Uterus (tissue), 4 donors: ENCODE measurements around the gene PPP1R14D. TPM values are rescaled to one million over a fixed set of nuclear protein-coding genes. Genes with fewer than 3 reads are reported as not detected.

ENCODE experiments used
- DNase-seq, 2 donors: peaks; one replicate each; pipeline ENCODE4 v3.0.0-alpha.2; 2019 to 2020
- H3K27ac ChIP-seq, 2 donors: fragments of 200-600 bp; sonication (generic); 1 replicate in 1 of 2; 2 replicates in 1 of 2; pipeline ENCODE4 v1.5.1; 2016 to 2018
- H3K27me3 ChIP-seq, 2 donors: fragments of 200-600 bp; sonication (generic); one replicate each; pipeline ENCODE4 v1.5.1; 2018 to 2019; ENCODE audit warnings: control low read depth in 1 of 2
- H3K36me3 ChIP-seq, 2 donors: fragments of 200-600 bp; sonication (generic); one replicate each; pipeline ENCODE4 v1.5.1; 2019; ENCODE audit warnings: control low read depth in 1 of 2
- H3K4me1 ChIP-seq, 2 donors: fragments of 200-600 bp; sonication (generic); one replicate each; pipeline ENCODE4 v1.5.1; 2018 to 2019; ENCODE audit warnings: control low read depth in 1 of 2
- H3K4me3 ChIP-seq, 2 donors: fragments of 200-600 bp; sonication (generic); 1 replicate in 1 of 2; 2 replicates in 1 of 2; pipeline ENCODE4 v1.5.1; 2018 to 2019; ENCODE audit warnings: mild to moderate bottlenecking in 1 of 2
- H3K9me3 ChIP-seq, 2 donors: fragments of 200-600 bp; sonication (generic); one replicate each; pipeline ENCODE4 v1.5.1; 2019; ENCODE audit warnings: control low read depth in 1 of 2
- CTCF ChIP-seq, 4 experiments: fragments of 200-600 bp in 2 of 4; fragments of 450-650 bp in 2 of 4; sonication (generic) in 2 of 4; IDR thresholded peaks; one replicate each; pipeline ENCODE4 v1.5.1; 2016 to 2019; ENCODE audit warnings: antibody characterized with exemption in 4 of 4, mild to moderate bottlenecking in 2 of 4, moderate library complexity in 1 of 4
- POLR2A ChIP-seq, 2 donors: fragments of 450-650 bp; IDR thresholded peaks; one replicate each; pipeline ENCODE4 v1.6.1; 2016; ENCODE audit warnings: antibody characterized with exemption in 2 of 2, mild to moderate bottlenecking in 1 of 2, moderate library complexity in 1 of 2
- intact Hi-C: fragments of 100-400 bp; cut with DNase I; formaldehyde crosslinking; loops from one replicate; pipeline ENCODE4 v1.15.1; 2023; ENCODE audit warnings: low total_unique reads
- total RNA-seq, 4 donors: library from RNA; depleted of rRNA in 3 of 4; stranded (reverse); fragments of >200 nt in 3 of 4; gene quantifications; one replicate each; pipeline versions ENCODE4 v1.1.0 to v1.2.4, GENCODE V29; 2014 to 2023
- donor health status: DM: yes; HTN: yes; CAD: no.

The PPP1R14D gene
- total RNA-seq, 4 donors from 2014 or later: not detected

- H3K36me3 ChIP-seq: no peaks in the 10 kb centered on the region
- DNase-seq: no peak
- H3K9me3 ChIP-seq: no peaks in the 10 kb centered on the region
Observed at GRCh38 chr15:40836020-40836419, 7.5 kb upstream of the PPP1R14D start.

GRCh38 chr15:40832903-40833302, 4.4 kb upstream of the PPP1R14D start:
- no peak overlapping the region for H3K4me3 ChIP-seq
- DNase-seq: no peak
- H3K27me3 ChIP-seq: no peaks in the 10 kb centered on the region
- no peaks in the 10 kb centered on the region for H3K9me3 ChIP-seq
- intact Hi-C loops: no loop called here
- no peak overlapping the region for H3K27ac ChIP-seq
- H3K36me3 ChIP-seq: no peaks in the 10 kb centered on the region
- H3K4me1 ChIP-seq: no peaks in the 10 kb centered on the region
- TF ChIP-seq CTCF (IDR thresholded peaks at IDR 0.05): no peak
- no peak for TF ChIP-seq POLR2A (IDR thresholded peaks at IDR 0.05)

More at GRCh38 chr15:40836020-40836419, 7.5 kb upstream of the PPP1R14D start:
- intact Hi-C loops: no loop called here
- Histone ChIP-seq H3K4me3 (no peak overlapping the region), H3K27me3 (no peaks in the 10 kb centered on the region), H3K27ac (no peak overlapping the region), H3K4me1 (no peaks in the 10 kb centered on the region)
- no peak for TF ChIP-seq CTCF (IDR thresholded peaks at IDR 0.05)
- TF ChIP-seq POLR2A (IDR thresholded peaks at IDR 0.05): no peak

- Histone ChIP-seq H3K4me1 (no peaks in the 10 kb centered on the region), H3K9me3 (no peaks in the 10 kb centered on the region), H3K27me3 (no peaks in the 10 kb centered on the region), H3K4me3 (no peak overlapping the region), H3K27ac (no peak overlapping the region), H3K36me3 (no peaks in the 10 kb centered on the region)
- DNase-seq: no peak
- intact Hi-C loops: no loop called here
- TF ChIP-seq CTCF (IDR thresholded peaks at IDR 0.05) (no peak), POLR2A (IDR thresholded peaks at IDR 0.05) (no peak)
Observed at GRCh38 chr15:40831861-40832260, 3.4 kb upstream of the PPP1R14D start.

- TF ChIP-seq CTCF (IDR thresholded peaks at IDR 0.05) (no peak), POLR2A (IDR thresholded peaks at IDR 0.05) (no peak)
- Histone ChIP-seq H3K4me3 (no peak overlapping the region), H3K27me3 (no peaks in the 10 kb centered on the region), H3K27ac (no peak overlapping the region), H3K9me3 (no peaks in the 10 kb centered on the region), H3K4me1 (no peaks in the 10 kb centered on the region), H3K36me3 (no peaks in the 10 kb centered on the region)
- no peak for DNase-seq
- intact Hi-C loops: no loop called here
Observed at GRCh38 chr15:40830884-40831283, 2.4 kb upstream of the PPP1R14D start.

GRCh38 chr15:40829115-40829514, 607 bp upstream of the PPP1R14D start:
- no peaks in the 10 kb centered on the region for H3K36me3 ChIP-seq
- DNase-seq: no peak
- no peaks in the 10 kb centered on the region for H3K9me3 ChIP-seq
- TF ChIP-seq CTCF (IDR thresholded peaks at IDR 0.05) (no peak), POLR2A (IDR thresholded peaks at IDR 0.05) (no peak)
- no peaks in the 10 kb centered on the region for H3K4me1 ChIP-seq
- H3K27me3 ChIP-seq: no peaks in the 10 kb centered on the region
- H3K4me3 ChIP-seq: no peak overlapping the region
- no peak overlapping the region for H3K27ac ChIP-seq
- intact Hi-C loops: no loop called here
